HG03442 (cell line): Measurements from ENCODE around the gene SUSD6.
"Not testable (repeated sequence)": the region's sequence is repeated elsewhere in the genome, so short reads cannot be mapped to it uniquely, and the experiment has no call there.

ENCODE experiments used
- ATAC-seq: cut with Tn5 transposase; IDR thresholded peaks from one replicate; pipeline ENCODE4 v1.9.1; 2021; ENCODE audit warnings: mild to moderate bottlenecking, moderate library complexity; ENCODE audit not compliant: unreplicated experiment

The SUSD6 gene

GRCh38 chr14:69711477-69711876, 100.1 kb downstream of the SUSD6 start:
- no peak for ATAC-seq

- ATAC-seq = no peak
These were observed 100.6 kb downstream of the SUSD6 start for GRCh38 chr14:69711881-69712560.

GRCh38 chr14:69712599-69713088, 101.2 kb downstream of the SUSD6 start:
- no peak for ATAC-seq

GRCh38 chr14:69713209-69713781, 101.9 kb downstream of the SUSD6 start:
- ATAC-seq = no peak

GRCh38 chr14:69713993-69714679, 102.7 kb downstream of the SUSD6 start:
- no peak for ATAC-seq

GRCh38 chr14:69715725-69716477, 104.5 kb downstream of the SUSD6 start:
- no peak for ATAC-seq

GRCh38 chr14:69716478-69717187, 105.2 kb downstream of the SUSD6 start:
- no peak for ATAC-seq

GRCh38 chr14:69718614-69719013, 107.2 kb downstream of the SUSD6 start:
- ATAC-seq = not testable (repeated sequence)

GRCh38 chr14:69719501-69719951, 108.1 kb downstream of the SUSD6 start:
- no peak for ATAC-seq

GRCh38 chr14:69720912-69721311, 109.5 kb downstream of the SUSD6 start:
- ATAC-seq = no peak

- ATAC-seq = peak; percentile 84
These were observed 115.5 kb downstream of the SUSD6 start for GRCh38 chr14:69726761-69727511.

GRCh38 chr14:69727860-69728259, 116.5 kb downstream of the SUSD6 start:
- no peak for ATAC-seq

- not testable (repeated sequence) for ATAC-seq
These were observed 120.7 kb downstream of the SUSD6 start for GRCh38 chr14:69731919-69732598.

- ATAC-seq = not testable (repeated sequence)
These were observed 125.0 kb downstream of the SUSD6 start for GRCh38 chr14:69736405-69736804.

GRCh38 chr14:69741055-69741454, 129.7 kb downstream of the SUSD6 start:
- no peak for ATAC-seq

- no peak for ATAC-seq
These were observed 138.6 kb downstream of the SUSD6 start for GRCh38 chr14:69749956-69750355.

- no peak for ATAC-seq
These were observed 139.1 kb downstream of the SUSD6 start for GRCh38 chr14:69750495-69750894.

GRCh38 chr14:69752773-69753172, 141.4 kb downstream of the SUSD6 start:
- ATAC-seq = no peak

GRCh38 chr14:69753860-69754259, 142.5 kb downstream of the SUSD6 start:
- ATAC-seq = no peak
